ENCODE measurements around the gene IPO13. TPM values are rescaled to one million over a fixed set of nuclear protein-coding genes. Genes with fewer than 3 reads are reported as not detected.

Gene IPO13
- total and polyA plus RNA-seq, 4 donors: 8.6 to 15.1 (median 10.5) TPM

- TF ChIP-seq CTCF (IDR thresholded peaks at IDR 0.05; ENCODE audit: low read depth, low read length, missing input control): no peak
- no peak for TF ChIP-seq RXRA (IDR thresholded peaks at IDR 0.05)
Measured at GRCh38 chr1:43979528-43980254, 32.9 kb downstream of the IPO13 start (continued).

- Histone ChIP-seq H3K36me3 (ENCODE audit: control insufficient read depth in 4 of 4, insufficient read depth in 3 of 4, low read depth in 1 of 4, low read length in 3 of 4) (peaks cover 0 to 15% (median 8%) of the 10 kb centered on the region in 4 donors), H3K4me1 (ENCODE audit: control insufficient read depth in 4 of 4, insufficient read depth in 4 of 4, low read length in 3 of 4) (peaks cover 7 to 45% (median 35%) of the 10 kb centered on the region in 4 donors), H3K9me3 (ENCODE audit: control insufficient read depth in 4 of 4, low read length in 3 of 4) (no peaks in the 10 kb centered on the region), H3K27ac (ENCODE audit: low read depth in 1 of 2, low read length in 2 of 2) (peak overlapping the region; percentile 38 to 48), H3K27me3 (ENCODE audit: control insufficient read depth in 4 of 4, insufficient read depth in 4 of 4, low read length in 3 of 4) (no peaks in the 10 kb centered on the region), H3K9ac (ENCODE audit: low read depth in 1 of 2, low read length in 2 of 2) (peak overlapping the region in 1 of 2 donors; percentile 30), H3K4me3 (ENCODE audit: low read depth in 1 of 3, low read length in 3 of 3) (peak overlapping the region; percentile 39 to 75 (median 45))
- TF ChIP-seq RAD21 (IDR thresholded peaks at IDR 0.05) (no peak), FOXA1 (IDR thresholded peaks at IDR 0.05) (no peak), EGR1 (IDR thresholded peaks at IDR 0.05; ENCODE audit: low read depth in 2 of 2) (no peak), NR2F2 (IDR thresholded peaks at IDR 0.05) (no peak), GABPA (IDR thresholded peaks at IDR 0.05 in 1 of 2, conservative IDR thresholded peaks at IDR 0.05 in 1 of 2) (no peak), JUND (IDR thresholded peaks at IDR 0.05) (no peak), ATF3 (IDR thresholded peaks at IDR 0.05) (no peak), ZBTB33 (IDR thresholded peaks at IDR 0.05) (no peak), RXRA (IDR thresholded peaks at IDR 0.05) (no peak), MAX (IDR thresholded peaks at IDR 0.05) (no peak), SP1 (IDR thresholded peaks at IDR 0.05) (no peak), HNF4G (IDR thresholded peaks at IDR 0.05) (no peak)
- DNase-seq (ENCODE audit: low spot score): no peak
- 75% methylated on average over 13 of the region's 13 CpGs for WGBS
Measured at GRCh38 chr1:43980255-43981134, 33.7 kb downstream of the IPO13 start.

- no peaks in the 10 kb centered on the region for H3K27me3 ChIP-seq (ENCODE audit: control insufficient read depth in 4 of 4, insufficient read depth in 4 of 4, low read length in 3 of 4)
- peaks cover 0 to 17% (median 8%) of the 10 kb centered on the region in 4 donors for H3K36me3 ChIP-seq (ENCODE audit: control insufficient read depth in 4 of 4, insufficient read depth in 3 of 4, low read depth in 1 of 4, low read length in 3 of 4)
- H3K9ac ChIP-seq (ENCODE audit: low read depth in 1 of 2, low read length in 2 of 2): no peak overlapping the region
- no peaks in the 10 kb centered on the region for H3K9me3 ChIP-seq (ENCODE audit: control insufficient read depth in 4 of 4, low read length in 3 of 4)
- DNase-seq (ENCODE audit: low spot score): no peak
- no peak overlapping the region for H3K4me3 ChIP-seq (ENCODE audit: low read depth in 1 of 3, low read length in 3 of 3)
- no peak overlapping the region for H3K27ac ChIP-seq (ENCODE audit: low read depth in 1 of 2, low read length in 2 of 2)
- WGBS: 85% methylated on average over 20 of the region's 20 CpGs
- H3K4me1 ChIP-seq (ENCODE audit: control insufficient read depth in 4 of 4, insufficient read depth in 4 of 4, low read length in 3 of 4): peaks cover 7 to 39% (median 29%) of the 10 kb centered on the region in 4 donors
- no peak for TF ChIP-seq FOXA1 (IDR thresholded peaks at IDR 0.05)
- TF ChIP-seq FOXA2 (IDR thresholded peaks at IDR 0.05): no peak
- TF ChIP-seq MAX (IDR thresholded peaks at IDR 0.05): no peak
- TF ChIP-seq RAD21 (IDR thresholded peaks at IDR 0.05): no peak
- TF ChIP-seq NR2F2 (IDR thresholded peaks at IDR 0.05): no peak
- TF ChIP-seq ATF3 (IDR thresholded peaks at IDR 0.05): no peak
- no peak for TF ChIP-seq YY1 (IDR thresholded peaks at IDR 0.05)
- TF ChIP-seq TAF1 (conservative IDR thresholded peaks at IDR 0.05): no peak
- no peak for TF ChIP-seq HNF4A (conservative IDR thresholded peaks at IDR 0.05)
- TF ChIP-seq EGR1 (IDR thresholded peaks at IDR 0.05; ENCODE audit: low read depth in 2 of 2): no peak
- no peak for TF ChIP-seq CTCF (IDR thresholded peaks at IDR 0.05; ENCODE audit: low read depth, low read length, missing input control)
- TF ChIP-seq SP1 (IDR thresholded peaks at IDR 0.05): no peak
- no peak for TF ChIP-seq JUND (IDR thresholded peaks at IDR 0.05)
- no peak for TF ChIP-seq GABPA (IDR thresholded peaks at IDR 0.05 in 1 of 2, conservative IDR thresholded peaks at IDR 0.05 in 1 of 2)
Measured at GRCh38 chr1:43981135-43981491, 34.4 kb downstream of the IPO13 start.

Data from liver (tissue), 9 donors.